ENCODE data around the gene COL4A2.

COL4A2 gene

GRCh38 chr13:110272227-110272626, 34.9 kb upstream of the COL4A2 start:
- DNase-seq (ENCODE audit: low read depth in 2 of 2), result no peak

- no peak for DNase-seq (ENCODE audit: low read depth in 2 of 2)
Observed at GRCh38 chr13:110272651-110273050, 34.4 kb upstream of the COL4A2 start.

GRCh38 chr13:110273254-110273653, 33.8 kb upstream of the COL4A2 start:
- no peak for DNase-seq (ENCODE audit: low read depth in 2 of 2)

- no peak for DNase-seq (ENCODE audit: low read depth in 2 of 2)
Observed at GRCh38 chr13:110274687-110275086, 32.4 kb upstream of the COL4A2 start.

- DNase-seq (ENCODE audit: low read depth in 2 of 2), result no peak
Observed at GRCh38 chr13:110275931-110276552, 31.0 kb upstream of the COL4A2 start.

- DNase-seq (ENCODE audit: low read depth in 2 of 2), result no peak
Observed at GRCh38 chr13:110276553-110276950, 30.5 kb upstream of the COL4A2 start.

- DNase-seq (ENCODE audit: low read depth in 2 of 2), result no peak
Observed at GRCh38 chr13:110277357-110277975, 29.6 kb upstream of the COL4A2 start.

- DNase-seq (ENCODE audit: low read depth in 2 of 2), result no peak
Observed at GRCh38 chr13:110278859-110279258, 28.2 kb upstream of the COL4A2 start.

GRCh38 chr13:110279684-110280083, 27.4 kb upstream of the COL4A2 start:
- no peak for DNase-seq (ENCODE audit: low read depth in 2 of 2)

GRCh38 chr13:110280231-110280813, 26.8 kb upstream of the COL4A2 start:
- no peak for DNase-seq (ENCODE audit: low read depth in 2 of 2)

GRCh38 chr13:110280985-110281688, 25.9 kb upstream of the COL4A2 start:
- DNase-seq (ENCODE audit: low read depth in 2 of 2), result no peak

GRCh38 chr13:110281736-110282135, 25.3 kb upstream of the COL4A2 start:
- no peak for DNase-seq (ENCODE audit: low read depth in 2 of 2)

- DNase-seq (ENCODE audit: low read depth in 2 of 2), result no peak
Observed at GRCh38 chr13:110282316-110282841, 24.7 kb upstream of the COL4A2 start.

GRCh38 chr13:110283736-110284517, 23.2 kb upstream of the COL4A2 start:
- DNase-seq (ENCODE audit: low read depth in 2 of 2), result no peak

- no peak for DNase-seq (ENCODE audit: low read depth in 2 of 2)
Observed at GRCh38 chr13:110284779-110285484, 22.2 kb upstream of the COL4A2 start.

GRCh38 chr13:110285991-110286832, 20.9 kb upstream of the COL4A2 start:
- DNase-seq (ENCODE audit: low read depth in 2 of 2), result no peak

- DNase-seq (ENCODE audit: low read depth in 2 of 2), result no peak
Observed at GRCh38 chr13:110286833-110287819, 20.0 kb upstream of the COL4A2 start.

- DNase-seq (ENCODE audit: low read depth in 2 of 2), result no peak
Observed at GRCh38 chr13:110289174-110289573, 17.9 kb upstream of the COL4A2 start.

- no peak for DNase-seq (ENCODE audit: low read depth in 2 of 2)
Observed at GRCh38 chr13:110289661-110290060, 17.4 kb upstream of the COL4A2 start.
